Measurements from ENCODE around the gene RNF114.
A peak's percentile ranks its signal among the peaks of the same experiment; 100 is the strongest.

RNF114 gene

DNA sequence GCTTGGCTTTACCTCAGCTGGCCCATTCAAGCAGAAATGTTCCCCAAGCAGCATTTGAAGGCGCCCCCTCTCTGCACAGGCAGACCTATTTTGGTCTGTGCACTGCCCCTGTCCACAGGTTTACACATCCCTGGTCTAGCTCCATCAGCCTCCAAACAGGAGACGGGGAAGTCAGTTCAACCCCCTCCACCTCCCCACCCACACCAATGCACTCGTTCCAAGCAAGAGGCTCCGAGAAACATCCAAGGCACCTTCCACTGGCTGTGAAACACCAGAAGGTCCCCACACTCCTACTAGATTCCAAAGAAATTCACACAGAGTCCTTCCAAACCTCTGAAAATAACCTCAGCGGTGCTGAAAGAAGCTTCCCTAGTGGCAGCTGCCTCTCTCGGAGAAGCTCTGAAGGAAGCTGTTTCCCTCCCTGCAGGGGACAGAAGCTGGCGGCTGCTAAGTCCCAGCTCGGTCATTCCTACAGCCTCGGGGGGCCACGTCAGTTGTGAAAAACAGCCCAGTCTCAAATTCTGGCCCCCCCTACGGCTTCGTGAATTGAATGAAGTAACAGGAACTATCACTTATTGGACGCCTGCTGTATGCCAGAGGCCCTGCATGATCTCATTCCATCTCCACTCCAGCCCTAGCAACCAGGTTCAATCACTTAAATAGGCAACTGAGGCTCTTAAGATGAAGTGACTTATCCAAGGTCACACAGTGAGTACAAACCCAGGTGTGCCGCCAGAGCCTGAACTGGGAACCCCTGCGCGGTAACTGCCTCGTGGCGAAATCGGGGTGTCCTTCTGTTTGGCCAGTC lies 21.7 kb upstream of the RNF114 start (continued):
- TF ChIP-seq, protein P1, sequence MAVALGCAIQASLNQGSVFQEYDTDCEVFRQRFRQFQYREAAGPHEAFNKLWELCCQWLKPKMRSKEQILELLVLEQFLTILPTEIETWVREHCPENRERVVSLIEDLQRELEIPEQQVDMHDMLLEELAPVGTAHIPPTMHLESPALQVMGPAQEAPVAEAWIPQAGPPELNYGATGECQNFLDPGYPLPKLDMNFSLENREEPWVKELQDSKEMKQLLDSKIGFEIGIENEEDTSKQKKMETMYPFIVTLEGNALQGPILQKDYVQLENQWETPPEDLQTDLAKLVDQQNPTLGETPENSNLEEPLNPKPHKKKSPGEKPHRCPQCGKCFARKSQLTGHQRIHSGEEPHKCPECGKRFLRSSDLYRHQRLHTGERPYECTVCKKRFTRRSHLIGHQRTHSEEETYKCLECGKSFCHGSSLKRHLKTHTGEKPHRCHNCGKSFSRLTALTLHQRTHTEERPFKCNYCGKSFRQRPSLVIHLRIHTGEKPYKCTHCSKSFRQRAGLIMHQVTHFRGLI (tag by site-specific recombination; IDR thresholded peaks at IDR 0.05), result no peak
- TF ChIP-seq ZNF791 (tag by site-specific recombination; IDR thresholded peaks at IDR 0.05) (no peak), MYNN (tag by site-specific recombination; IDR thresholded peaks at IDR 0.05; ENCODE audit: borderline replicate concordance) (peak; percentile 94), ZIC2 (tag by site-specific recombination; IDR thresholded peaks at IDR 0.05) (peak; percentile 66), ZNF48 (tag by site-specific recombination; IDR thresholded peaks at IDR 0.05) (no peak), SP3 (tag by site-specific recombination; IDR thresholded peaks at IDR 0.05) (no peak), GLI2 (tag by site-specific recombination; IDR thresholded peaks at IDR 0.05; ENCODE audit: borderline replicate concordance, low read depth) (no peak), ZNF544 (tag by site-specific recombination; IDR thresholded peaks at IDR 0.05) (no peak), ZNF530 (tag by site-specific recombination; IDR thresholded peaks at IDR 0.05; ENCODE audit: low read depth) (no peak), ZNF157 (tag by site-specific recombination; IDR thresholded peaks at IDR 0.05) (no peak), PRDM1 (tag by site-specific recombination; IDR thresholded peaks at IDR 0.05) (no peak), KLF16 (tag by site-specific recombination; IDR thresholded peaks at IDR 0.05) (no peak)
- TF ChIP-seq, protein P2, sequence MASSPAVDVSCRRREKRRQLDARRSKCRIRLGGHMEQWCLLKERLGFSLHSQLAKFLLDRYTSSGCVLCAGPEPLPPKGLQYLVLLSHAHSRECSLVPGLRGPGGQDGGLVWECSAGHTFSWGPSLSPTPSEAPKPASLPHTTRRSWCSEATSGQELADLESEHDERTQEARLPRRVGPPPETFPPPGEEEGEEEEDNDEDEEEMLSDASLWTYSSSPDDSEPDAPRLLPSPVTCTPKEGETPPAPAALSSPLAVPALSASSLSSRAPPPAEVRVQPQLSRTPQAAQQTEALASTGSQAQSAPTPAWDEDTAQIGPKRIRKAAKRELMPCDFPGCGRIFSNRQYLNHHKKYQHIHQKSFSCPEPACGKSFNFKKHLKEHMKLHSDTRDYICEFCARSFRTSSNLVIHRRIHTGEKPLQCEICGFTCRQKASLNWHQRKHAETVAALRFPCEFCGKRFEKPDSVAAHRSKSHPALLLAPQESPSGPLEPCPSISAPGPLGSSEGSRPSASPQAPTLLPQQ (tag by site-specific recombination; IDR thresholded peaks at IDR 0.05), result no peak

DNA sequence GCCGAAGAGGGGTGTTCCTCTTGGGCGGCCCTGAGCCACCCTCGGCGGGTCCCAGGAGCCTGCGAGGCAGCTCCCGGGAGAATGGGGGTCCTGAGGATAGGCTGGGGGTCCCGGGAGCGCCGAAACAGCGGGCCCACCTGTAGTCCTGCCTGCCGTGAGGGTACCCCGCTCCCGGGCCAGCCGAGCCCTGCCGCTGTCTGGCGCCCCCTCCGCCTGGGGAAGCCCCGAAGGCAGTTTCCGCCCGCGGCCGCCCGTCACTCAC lies 21.1 kb upstream of the RNF114 start:
- Histone ChIP-seq H3K27ac (ENCODE audit: extremely low read depth, low read depth, low read length) (peak overlapping the region; percentile 99), H3K9me3 (ENCODE audit: control insufficient read depth, insufficient read depth, low read depth, low read length) (no peaks in the 10 kb centered on the region), H3K4me1 (ENCODE audit: control insufficient read depth, insufficient read depth, low read length) (no peaks in the 10 kb centered on the region), H3K36me3 (ENCODE audit: control insufficient read depth in 2 of 2, insufficient read depth in 1 of 2, low read length in 2 of 2) (peaks cover 0 to 4% of the 10 kb centered on the region in 2 experiments; a peak in 1 of 3 replicates), H3K4me3 (ENCODE audit: low read depth, low read length) (peak overlapping the region; percentile 99)
- ChIA-PET CTCF (interaction anchor here (0.5 to 0.9 kb wide), 3 partner anchors 18 to 69 kb away, joined by 3 to 5 read pairs (median 4); no protein-coding TSS in a partner anchor), POLR2A (interaction anchor here (0.6 to 2.0 kb wide), 3 partner anchors 11 to 23 kb away, joined by 3 to 11 read pairs (median 3); partner anchors contain the start of gene RNF114)
- TF ChIP-seq, protein P1 (tag by site-specific recombination; IDR thresholded peaks at IDR 0.05), result 0 out of 2 replicates have a peak, but pooled peaks have one; percentile 26
- peak; percentile 71; the same call in 1 of the 2 replicates for TF ChIP-seq SCRT2 (tag by site-specific recombination; IDR thresholded peaks at IDR 0.05)
- TF ChIP-seq, protein P2 (tag by site-specific recombination; IDR thresholded peaks at IDR 0.05), result peak; percentile 31; the same call in 1 of the 2 replicates
- TF ChIP-seq, protein P3, sequence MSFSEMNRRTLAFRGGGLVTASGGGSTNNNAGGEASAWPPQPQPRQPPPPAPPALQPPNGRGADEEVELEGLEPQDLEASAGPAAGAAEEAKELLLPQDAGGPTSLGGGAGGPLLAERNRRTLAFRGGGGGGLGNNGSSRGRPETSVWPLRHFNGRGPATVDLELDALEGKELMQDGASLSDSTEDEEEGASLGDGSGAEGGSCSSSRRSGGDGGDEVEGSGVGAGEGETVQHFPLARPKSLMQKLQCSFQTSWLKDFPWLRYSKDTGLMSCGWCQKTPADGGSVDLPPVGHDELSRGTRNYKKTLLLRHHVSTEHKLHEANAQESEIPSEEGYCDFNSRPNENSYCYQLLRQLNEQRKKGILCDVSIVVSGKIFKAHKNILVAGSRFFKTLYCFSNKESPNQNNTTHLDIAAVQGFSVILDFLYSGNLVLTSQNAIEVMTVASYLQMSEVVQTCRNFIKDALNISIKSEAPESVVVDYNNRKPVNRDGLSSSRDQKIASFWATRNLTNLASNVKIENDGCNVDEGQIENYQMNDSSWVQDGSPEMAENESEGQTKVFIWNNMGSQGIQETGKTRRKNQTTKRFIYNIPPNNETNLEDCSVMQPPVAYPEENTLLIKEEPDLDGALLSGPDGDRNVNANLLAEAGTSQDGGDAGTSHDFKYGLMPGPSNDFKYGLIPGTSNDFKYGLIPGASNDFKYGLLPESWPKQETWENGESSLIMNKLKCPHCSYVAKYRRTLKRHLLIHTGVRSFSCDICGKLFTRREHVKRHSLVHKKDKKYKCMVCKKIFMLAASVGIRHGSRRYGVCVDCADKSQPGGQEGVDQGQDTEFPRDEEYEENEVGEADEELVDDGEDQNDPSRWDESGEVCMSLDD (tag by site-specific recombination; IDR thresholded peaks at IDR 0.05), result peak; percentile 19; the same call in 1 of the 2 replicates
- TF ChIP-seq, protein P4, sequence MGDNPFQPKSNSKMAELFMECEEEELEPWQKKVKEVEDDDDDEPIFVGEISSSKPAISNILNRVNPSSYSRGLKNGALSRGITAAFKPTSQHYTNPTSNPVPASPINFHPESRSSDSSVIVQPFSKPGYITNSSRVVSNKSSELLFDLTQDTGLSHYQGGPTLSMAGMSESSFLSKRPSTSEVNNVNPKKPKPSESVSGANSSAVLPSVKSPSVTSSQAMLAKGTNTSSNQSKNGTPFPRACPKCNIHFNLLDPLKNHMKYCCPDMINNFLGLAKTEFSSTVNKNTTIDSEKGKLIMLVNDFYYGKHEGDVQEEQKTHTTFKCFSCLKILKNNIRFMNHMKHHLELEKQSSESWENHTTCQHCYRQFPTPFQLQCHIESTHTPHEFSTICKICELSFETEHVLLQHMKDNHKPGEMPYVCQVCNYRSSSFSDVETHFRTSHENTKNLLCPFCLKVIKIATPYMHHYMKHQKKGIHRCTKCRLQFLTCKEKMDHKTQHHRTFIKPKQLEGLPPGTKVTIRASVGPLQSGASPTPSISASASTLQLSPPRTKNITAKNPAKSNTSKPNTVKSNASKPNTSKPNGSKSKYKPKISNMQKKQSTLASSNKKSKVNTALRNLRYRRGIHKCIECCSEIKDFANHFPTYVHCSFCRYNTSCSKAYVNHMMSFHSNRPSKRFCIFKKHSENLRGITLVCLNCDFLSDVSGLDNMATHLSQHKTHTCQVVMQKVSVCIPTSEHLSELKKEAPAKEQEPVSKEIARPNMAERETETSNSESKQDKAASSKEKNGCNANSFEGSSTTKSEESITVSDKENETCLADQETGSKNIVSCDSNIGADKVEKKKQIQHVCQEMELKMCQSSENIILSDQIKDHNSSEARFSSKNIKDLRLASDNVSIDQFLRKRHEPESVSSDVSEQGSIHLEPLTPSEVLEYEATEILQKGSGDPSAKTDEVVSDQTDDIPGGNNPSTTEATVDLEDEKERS (tag by site-specific recombination; IDR thresholded peaks at IDR 0.05), result no peak
- no peak for TF ChIP-seq ZNF544 (tag by site-specific recombination; IDR thresholded peaks at IDR 0.05)
- no peak for TF ChIP-seq ZSCAN30 (tag by site-specific recombination; IDR thresholded peaks at IDR 0.05)
- TF ChIP-seq GLI2 (tag by site-specific recombination; IDR thresholded peaks at IDR 0.05; ENCODE audit: borderline replicate concordance, low read depth), result no peak
- peak; percentile 83 for TF ChIP-seq ZBTB20 (tag by site-specific recombination; IDR thresholded peaks at IDR 0.05)
- no peak for TF ChIP-seq ZNF48 (tag by site-specific recombination; IDR thresholded peaks at IDR 0.05)
- TF ChIP-seq ZNF140 (tag by site-specific recombination; IDR thresholded peaks at IDR 0.05), result no peak
- TF ChIP-seq ZNF239 (tag by site-specific recombination; IDR thresholded peaks at IDR 0.05), result no peak
- no peak for TF ChIP-seq ZNF24 (tag by site-specific recombination; IDR thresholded peaks at IDR 0.05)
- no peak for TF ChIP-seq ZBTB17 (tag by site-specific recombination; IDR thresholded peaks at IDR 0.05)
- no peak for TF ChIP-seq ZEB2 (tag by site-specific recombination; IDR thresholded peaks at IDR 0.05)
